Measurements from ENCODE around the gene NAB2.

Gene NAB2

DNA sequence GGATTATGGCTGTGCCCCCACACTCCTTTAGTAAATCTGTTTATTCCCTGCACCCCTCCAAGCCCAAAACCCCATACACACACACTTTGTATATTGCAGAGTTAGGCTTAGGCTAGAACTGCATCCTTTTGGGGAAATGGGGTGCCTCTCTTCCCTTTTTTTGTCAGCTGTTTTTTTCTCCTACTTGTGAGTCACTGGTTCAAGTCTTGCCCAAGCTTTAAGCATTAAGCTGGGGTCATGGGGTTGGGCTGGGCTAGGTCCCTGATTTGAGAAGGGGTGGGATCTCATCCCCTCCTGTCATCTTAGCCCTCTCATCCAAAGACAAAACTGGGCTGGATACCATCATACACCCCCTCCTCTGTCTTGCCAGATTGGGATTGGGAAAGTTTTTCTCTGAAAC is 41.0 kb downstream of the NAB2 start:
- DNase-seq (ENCODE audit: low read depth): peak; percentile 54
- TF ChIP-seq CTCF (IDR thresholded peaks at IDR 0.05; ENCODE audit: low read depth, low read length) (no peak), MYC (IDR thresholded peaks at IDR 0.05; ENCODE audit: low read depth, low read length) (no peak), MAX (IDR thresholded peaks at IDR 0.05; ENCODE audit: low read depth, low read length) (no peak), POLR2A (IDR thresholded peaks at IDR 0.05; ENCODE audit: extremely low read depth, insufficient read length) (no peak)
- H3K4me3 ChIP-seq (ENCODE audit: low read depth, low read length): no peak overlapping the region

DNA sequence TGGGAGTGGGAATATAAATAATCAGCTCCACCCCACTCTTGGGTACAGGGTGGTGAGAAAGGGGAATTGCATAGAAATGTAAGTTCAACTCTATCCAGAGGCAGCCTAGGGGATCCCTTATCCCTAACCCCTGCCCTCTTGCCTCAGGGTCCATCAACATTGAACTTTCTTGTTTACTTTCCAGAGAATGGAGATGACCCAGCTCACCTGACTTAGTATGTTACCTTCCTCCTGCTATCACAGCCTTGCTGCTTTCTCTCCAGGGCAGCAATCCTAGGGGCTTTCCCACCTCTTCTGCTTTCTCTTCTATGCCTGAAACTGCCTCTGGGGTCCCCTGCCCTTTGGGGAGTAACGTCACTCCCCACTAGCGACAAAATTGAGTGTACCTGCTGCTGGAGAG is 42.0 kb downstream of the NAB2 start:
- H3K4me3 ChIP-seq (ENCODE audit: low read depth, low read length): no peak overlapping the region
- TF ChIP-seq CTCF (IDR thresholded peaks at IDR 0.05; ENCODE audit: low read depth, low read length): no peak
- no peak for TF ChIP-seq MAX (IDR thresholded peaks at IDR 0.05; ENCODE audit: low read depth, low read length)
- no peak for TF ChIP-seq POLR2A (IDR thresholded peaks at IDR 0.05; ENCODE audit: extremely low read depth, insufficient read length)
- TF ChIP-seq MYC (IDR thresholded peaks at IDR 0.05; ENCODE audit: low read depth, low read length): no peak
- DNase-seq (ENCODE audit: low read depth): no peak

DNA sequence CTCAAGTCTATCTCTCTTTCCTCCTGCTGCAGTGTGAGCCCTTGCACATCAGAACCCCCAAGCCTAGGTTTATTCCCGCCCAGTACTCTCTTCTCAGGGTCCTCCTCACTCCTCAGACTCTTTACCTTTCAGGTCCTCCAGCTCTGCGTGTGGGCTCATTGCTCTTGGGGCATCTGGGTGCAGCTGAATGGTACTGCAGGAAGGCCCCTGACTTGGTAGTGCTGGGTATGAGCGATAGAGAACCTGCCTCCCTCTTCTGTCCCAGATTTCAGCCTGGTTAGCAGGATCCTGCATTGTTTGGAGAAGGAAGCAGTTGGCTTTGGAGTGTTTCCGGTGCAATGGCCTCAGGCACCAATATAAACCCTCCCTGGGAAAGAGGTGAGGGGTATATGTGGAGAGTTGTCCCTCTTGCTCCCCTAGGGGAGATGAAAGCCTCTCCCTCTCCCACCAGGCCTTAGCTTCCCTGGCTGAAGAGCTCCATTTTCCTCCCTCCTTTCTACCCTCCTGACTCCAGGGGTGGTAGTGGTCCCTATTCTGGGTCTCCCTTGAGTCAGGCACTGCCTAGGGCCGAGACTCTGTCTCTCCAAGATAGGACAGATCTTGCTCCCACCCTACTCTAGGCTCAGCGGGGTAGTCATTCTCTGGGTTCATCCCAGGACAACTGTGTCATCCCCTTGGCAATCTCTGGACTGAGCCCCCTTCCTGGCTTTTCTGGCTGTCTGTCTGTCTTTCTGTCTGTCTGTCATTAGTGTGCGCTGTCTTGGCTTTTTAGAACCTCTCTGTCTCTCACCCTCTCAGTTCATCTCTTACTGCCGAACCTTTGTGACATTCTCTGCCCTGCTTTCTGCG is 43.2 kb downstream of the NAB2 start:
- no peak for DNase-seq (ENCODE audit: low read depth)
- no peak overlapping the region for H3K4me3 ChIP-seq (ENCODE audit: low read depth, low read length)
- TF ChIP-seq MYC (IDR thresholded peaks at IDR 0.05; ENCODE audit: low read depth, low read length) (no peak), CTCF (IDR thresholded peaks at IDR 0.05; ENCODE audit: low read depth, low read length) (no peak), POLR2A (IDR thresholded peaks at IDR 0.05; ENCODE audit: extremely low read depth, insufficient read length) (no peak), MAX (IDR thresholded peaks at IDR 0.05; ENCODE audit: low read depth, low read length) (no peak)

GRCh38 chr12:57133013-57133569 is 44.2 kb downstream of the NAB2 start:
- TF ChIP-seq POLR2A (IDR thresholded peaks at IDR 0.05; ENCODE audit: extremely low read depth, insufficient read length) (no peak), MAX (IDR thresholded peaks at IDR 0.05; ENCODE audit: low read depth, low read length) (no peak), MYC (IDR thresholded peaks at IDR 0.05; ENCODE audit: low read depth, low read length) (no peak), CTCF (IDR thresholded peaks at IDR 0.05; ENCODE audit: low read depth, low read length) (no peak)
- no peak for DNase-seq (ENCODE audit: low read depth)
- H3K4me3 ChIP-seq (ENCODE audit: low read depth, low read length): no peak overlapping the region

DNA sequence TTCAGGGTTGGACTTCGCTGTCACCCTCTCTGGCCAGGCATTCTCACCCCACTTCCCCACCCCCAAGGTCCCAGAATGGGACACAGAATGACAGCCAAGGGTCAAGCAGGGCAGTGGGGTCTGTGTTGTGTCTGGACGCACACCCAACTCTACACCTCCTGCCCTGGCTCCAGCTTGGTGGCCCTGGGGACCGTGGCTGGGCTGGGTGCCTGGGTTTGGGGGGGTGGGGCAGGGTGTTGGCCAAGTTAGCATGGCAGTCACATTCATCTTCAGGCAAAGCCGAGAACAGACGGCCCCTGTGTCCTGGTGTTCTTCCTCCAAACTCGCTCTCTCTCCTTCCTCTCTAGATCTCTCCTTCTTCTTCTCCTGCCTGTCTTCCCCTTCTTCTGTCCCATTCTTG is 45.0 kb downstream of the NAB2 start:
- no peak for DNase-seq (ENCODE audit: low read depth)
- no peak for TF ChIP-seq MYC (IDR thresholded peaks at IDR 0.05; ENCODE audit: low read depth, low read length)
- H3K4me3 ChIP-seq (ENCODE audit: low read depth, low read length): no peak overlapping the region

- H3K4me3 ChIP-seq (ENCODE audit: low read depth, low read length): no peak overlapping the region
- TF ChIP-seq MAX (IDR thresholded peaks at IDR 0.05; ENCODE audit: low read depth, low read length): no peak
- TF ChIP-seq CTCF (IDR thresholded peaks at IDR 0.05; ENCODE audit: low read depth, low read length): no peak
- TF ChIP-seq POLR2A (IDR thresholded peaks at IDR 0.05; ENCODE audit: extremely low read depth, insufficient read length): no peak
- no peak for TF ChIP-seq MYC (IDR thresholded peaks at IDR 0.05; ENCODE audit: low read depth, low read length)
- DNase-seq (ENCODE audit: low read depth): no peak
Measured at GRCh38 chr12:57134949-57135348, 46.0 kb downstream of the NAB2 start.
